SKM-1 (cell line): ENCODE results near the gene NBPF8.
"Not testable (repeated sequence)": the region's sequence is repeated elsewhere in the genome, so short reads cannot be mapped to it uniquely, and the experiment has no call there.

Experiments used
- DNase-seq: peaks from one replicate; lab custom pipeline; 2025; ENCODE audit not compliant: unreplicated experiment; lab: John Stamatoyannopoulos, UW

NBPF8 gene, protein sequence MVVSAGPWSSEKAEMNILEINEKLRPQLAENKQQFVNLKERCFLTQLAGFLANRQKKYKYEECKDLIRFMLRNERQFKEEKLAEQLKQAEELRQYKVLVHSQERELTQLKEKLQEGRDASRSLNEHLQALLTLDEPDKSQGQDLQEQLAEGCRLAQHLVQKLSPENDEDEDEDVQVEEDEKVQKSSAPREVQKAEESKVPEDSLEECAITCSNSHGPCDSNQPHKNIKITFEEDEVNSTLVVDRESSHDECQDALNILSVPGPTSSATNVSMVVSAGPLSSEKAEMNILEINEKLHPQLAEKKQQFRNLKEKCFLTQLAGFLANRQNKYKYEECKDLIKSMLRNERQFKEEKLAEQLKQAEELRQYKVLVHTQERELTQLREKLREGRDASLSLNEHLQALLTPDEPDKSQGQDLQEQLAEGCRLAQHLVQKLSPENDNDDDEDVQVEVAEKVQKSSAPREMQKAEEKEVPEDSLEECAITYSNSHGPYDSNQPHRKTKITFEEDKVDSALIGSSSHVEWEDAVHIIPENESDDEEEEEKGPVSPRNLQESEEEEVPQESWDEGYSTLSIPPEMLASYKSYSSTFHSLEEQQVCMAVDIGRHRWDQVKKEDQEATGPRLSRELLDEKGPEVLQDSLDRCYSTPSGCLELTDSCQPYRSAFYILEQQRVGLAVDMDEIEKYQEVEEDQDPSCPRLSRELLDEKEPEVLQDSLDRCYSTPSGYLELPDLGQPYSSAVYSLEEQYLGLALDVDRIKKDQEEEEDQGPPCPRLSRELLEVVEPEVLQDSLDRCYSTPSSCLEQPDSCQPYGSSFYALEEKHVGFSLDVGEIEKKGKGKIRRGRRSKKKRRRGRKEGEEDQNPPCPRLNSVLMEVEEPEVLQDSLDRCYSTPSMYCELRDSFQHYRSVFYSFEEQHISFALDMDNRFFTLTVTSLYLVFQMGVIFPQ

DNA sequence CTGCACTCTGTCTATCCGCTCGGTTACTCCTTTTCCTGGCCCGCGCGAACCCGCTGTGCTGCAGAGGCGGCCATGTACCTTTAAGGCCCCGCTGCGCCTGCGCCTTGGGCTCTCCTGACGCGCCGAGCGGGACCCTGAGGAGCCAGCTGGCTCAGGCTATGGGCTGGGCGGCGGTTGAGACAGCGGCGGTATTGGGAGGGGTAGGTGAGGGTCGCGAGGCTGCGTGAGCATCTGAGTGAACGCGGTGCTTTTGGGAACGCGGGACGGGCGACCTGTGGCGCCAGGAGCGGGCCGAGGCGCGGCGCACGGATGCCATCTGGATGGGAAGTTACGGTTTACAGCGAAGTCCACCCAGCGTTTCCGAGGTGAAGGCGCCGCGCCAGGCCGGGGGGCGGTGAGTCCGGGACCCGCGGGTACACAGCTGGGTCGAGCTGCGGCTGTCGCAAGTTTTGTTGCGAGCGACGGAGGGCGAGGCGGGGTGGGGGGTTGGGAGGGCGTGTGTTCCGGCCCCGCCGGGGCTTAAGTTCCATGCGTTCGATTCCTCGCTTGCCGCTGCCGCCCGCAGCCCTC, at the start of gene NBPF8:
NBPF8 (plus strand) TSS at position 125 of the 570 bp plus-strand sequence. CDS start 21,488 bp downstream, outside the sequence.
- not testable (repeated sequence) for DNase-seq

DNA sequence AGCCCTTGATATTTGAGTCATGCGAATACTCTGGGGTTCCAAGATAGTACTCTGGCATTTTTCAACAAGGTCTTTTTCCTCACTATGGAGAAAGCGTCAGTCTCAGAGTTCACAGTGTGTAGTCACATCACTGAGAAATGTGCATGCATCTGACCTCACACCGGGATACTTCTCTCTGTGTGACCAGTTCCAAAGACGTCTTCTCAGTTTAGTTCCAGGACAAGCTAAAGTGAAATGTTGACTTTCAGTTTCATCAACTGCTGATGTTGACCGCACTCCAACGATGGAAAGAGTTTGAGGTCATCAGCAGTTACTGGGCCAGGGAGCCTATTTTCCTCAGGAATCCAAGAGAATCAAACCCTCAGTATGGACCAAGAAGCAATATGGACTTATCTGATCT, 47.1 kb upstream of the NBPF8 start:
- DNase-seq: not testable (repeated sequence)

DNA sequence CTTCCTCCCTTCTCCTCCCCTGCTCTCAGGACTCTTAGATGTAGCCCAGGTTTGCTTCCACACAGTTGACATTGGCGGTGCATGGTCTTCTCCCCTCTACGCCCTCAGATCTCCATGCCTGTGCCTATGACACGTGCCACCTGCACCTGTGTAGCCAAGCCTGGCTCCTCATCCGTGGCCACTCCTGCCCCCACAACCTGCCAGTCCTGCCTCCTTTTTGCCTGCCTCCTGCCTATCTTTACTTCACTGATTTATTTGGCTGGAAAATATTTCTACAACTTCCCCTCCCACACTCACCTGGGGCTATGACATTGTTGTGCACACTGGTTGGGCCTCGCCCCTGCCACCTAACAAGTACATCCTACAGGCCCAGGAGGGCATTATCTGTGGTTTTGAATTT, 28.2 kb upstream of the NBPF8 start:
- not testable (repeated sequence) for DNase-seq

DNA sequence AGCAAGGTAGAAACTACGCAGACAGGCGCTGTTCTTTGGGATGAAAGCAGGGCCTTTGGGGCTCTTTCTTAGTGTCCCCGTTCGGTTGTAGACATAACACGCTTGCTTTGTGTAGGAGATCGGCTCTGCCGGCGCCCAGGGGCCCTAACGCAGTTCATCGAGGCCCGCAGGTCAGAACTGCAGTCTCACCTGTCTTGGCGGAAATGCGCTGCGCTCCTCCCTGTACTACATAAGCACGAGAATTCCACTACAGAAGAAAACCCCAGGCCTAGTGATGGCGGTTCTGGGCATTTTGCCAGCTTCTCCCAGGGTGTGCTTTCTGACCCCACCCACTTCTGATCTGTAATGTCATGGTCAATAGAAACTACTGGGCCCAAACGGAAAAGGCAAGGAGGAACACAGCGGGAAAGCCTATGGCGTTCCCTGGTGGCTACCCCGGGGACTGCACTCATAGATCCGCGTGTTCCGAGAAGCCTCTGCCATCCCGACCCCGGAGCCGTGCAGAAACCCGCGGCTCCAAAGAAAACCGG, 26.2 kb upstream of the NBPF8 start:
- not testable (repeated sequence) for DNase-seq

DNA sequence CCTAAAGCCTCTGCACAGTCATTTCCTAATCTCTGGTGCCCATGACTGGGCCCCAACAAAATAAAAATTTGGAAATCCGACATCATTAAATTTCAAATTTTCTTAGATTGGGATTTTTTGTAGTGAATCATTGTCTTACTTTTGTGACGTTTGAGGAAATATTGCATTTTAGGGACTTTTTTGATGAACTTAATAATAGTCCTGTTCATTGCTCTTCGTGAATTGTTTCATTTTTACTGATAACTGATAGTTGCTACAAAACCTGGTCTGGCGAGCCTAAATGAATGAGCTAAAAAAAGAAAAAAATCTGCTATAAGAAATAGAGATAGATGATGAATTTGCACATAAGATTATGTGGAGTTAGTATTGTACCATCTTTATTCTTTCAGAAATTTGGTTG, 23.5 kb upstream of the NBPF8 start:
- not testable (repeated sequence) for DNase-seq

DNA sequence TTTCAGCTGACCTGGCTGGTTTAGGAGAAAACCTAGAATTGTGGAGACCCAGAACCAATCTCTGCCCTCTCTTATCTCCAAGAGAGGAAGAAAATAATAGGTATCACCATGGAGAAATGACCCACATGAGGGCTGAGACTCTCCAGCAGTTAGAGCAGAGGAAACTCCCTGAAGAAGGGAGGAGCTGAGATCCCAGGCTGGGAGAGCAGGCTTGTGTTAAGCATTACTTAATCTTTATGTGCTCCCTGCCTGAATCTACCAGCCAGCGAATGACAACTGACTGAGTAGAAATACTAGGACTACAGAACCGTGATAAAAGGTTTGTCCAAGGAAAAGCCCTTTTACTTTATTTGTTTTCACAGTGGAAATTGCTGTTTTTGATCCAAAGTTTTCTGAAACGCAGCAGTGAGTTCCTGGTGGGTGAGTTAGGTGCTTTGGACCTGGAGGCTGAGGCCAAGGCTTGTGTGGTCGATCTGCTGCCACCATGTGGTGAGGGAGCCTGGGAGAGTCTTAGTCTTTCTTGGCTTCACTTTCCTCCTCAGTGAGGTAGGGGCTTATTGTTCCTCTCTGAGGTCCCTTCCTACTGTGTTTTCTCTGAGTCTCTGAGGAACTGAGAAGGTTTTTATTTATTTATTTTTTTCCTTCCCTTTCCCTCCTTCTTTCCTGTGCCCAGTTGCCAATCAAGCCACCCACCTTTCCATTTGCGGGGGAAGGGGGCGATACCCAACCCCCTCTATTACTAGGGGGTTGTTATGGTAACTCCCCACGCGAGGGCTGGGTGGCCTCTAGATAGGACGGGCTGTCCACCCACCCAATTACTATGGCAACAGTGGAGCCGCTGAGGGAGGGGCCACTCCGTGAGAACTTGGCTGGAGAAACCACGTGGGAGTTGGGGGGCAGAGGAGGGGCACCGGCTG, 21.3 kb upstream of the NBPF8 start:
- not testable (repeated sequence) for DNase-seq

DNA sequence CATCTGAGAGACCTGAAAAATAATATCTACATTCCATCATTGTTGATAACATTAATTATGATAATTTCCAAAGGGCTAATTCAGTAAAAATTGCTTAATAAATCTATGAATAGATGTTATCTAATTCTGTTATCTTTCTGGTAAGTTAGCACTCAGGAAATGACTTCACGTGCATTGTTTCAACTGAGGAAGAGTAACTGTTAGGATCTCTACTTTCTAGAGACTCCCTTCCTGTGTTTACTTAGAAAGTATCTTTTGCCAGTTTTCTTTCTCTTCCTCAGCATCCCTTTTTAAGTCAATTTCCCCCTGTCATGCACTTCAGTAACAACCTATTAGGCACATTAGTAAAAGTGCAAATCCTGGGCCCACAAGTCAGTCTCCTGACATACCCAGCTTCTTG, 9.5 kb upstream of the NBPF8 start:
- DNase-seq: not testable (repeated sequence)

DNA sequence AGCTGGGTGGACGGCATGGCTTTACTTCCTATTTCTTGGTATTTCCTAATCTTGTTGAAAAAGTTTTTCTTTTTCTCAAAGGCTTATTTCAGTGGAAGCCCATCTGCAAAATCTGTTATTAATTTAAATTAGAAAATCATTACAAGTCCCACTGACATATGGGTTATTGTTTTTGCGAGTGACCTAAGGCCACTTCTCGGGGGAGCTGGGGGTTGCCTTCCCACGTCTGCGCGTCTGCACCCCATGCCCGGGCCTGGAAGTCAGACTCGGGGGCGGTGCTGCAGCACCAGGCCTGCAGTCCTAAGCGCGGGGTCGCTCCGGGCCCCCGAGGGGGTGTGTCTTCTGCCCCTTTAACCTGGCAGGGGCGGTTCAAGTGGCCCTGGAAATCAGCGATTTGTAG, 384 bp upstream of the NBPF8 start:
- DNase-seq: not testable (repeated sequence)

DNA sequence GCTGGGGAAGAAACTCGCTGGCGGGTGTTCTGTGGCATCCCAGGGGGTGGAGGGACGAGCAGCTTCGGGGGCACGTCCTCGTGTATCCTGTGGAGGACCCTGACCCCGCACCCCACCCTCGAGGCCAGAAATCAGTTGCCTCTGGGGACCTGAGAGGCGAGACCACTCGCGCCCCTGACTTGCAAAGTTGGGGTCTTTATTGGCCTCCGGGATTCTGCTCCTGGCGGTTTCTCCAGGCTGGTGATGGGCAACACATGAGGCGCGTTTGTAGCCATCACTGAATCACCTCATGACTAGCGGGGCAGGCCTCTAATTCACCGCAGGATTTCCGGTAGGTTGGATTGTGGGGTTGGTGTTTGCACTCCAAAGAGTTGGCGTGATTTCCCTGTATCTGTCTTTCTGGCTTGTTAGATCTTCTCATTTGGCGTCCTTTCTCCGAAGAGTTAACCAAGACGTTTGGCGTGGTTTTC, 692 bp downstream of the NBPF8 start:
- DNase-seq: not testable (repeated sequence)

DNA sequence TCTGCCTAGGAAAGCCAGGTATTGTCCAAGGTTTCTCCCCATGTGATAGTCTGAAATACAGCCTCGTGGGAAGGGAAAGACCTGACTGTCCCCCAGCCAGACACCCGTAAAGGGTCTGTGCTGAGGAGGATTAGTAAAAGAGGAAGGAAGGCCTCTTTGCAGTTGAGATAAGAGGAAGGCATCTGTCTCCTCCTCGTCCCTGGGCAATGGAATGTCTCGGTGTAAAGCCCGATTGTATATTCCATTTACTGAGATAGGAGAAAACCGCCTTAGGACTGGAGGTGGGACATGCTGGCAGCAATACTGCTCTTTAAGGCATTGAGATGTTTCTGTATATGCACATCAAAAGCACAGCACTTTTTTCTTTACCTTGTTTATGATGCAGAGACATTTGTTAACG, 10.2 kb downstream of the NBPF8 start:
- DNase-seq: not testable (repeated sequence)

DNA sequence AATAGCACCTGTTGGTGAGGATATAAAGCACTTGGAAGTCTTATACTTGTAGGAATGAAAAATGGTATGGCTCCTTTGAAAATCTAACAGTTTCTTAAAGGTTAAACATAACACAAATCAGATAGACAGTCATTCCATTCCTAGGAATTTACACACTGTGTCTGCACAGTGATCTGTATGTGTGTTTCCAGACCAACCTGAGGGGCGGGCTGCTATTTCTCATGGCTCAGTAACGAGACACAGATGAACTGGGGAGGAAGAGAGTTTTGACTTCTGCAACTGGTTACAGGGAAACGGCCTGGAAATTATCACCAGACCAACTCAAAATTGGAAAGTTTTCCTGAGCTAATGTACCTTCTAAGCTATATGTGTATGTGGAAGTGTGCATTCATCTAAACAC, 16.8 kb downstream of the NBPF8 start:
- DNase-seq: not testable (repeated sequence)

DNA sequence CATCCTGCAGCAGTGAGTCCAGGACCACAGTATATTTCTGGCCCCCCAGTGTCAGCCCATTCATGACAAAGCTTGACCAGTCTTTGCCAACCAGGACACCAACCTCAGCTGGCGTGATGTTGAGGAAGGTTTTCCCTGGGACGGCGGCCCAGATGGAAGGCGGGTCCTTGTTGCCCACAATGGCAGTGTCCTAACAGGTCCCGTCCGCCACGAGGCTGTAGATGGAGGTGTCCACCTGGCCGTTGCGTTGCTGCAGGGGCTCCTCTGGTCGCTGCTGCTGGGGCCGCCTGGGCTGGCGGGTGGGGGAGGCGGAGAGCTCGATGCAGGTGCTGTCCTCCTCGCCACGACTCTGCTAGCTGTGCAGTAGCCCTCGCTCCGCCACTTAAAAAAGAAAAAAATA, 19.0 kb downstream of the NBPF8 start:
- not testable (repeated sequence) for DNase-seq

DNA sequence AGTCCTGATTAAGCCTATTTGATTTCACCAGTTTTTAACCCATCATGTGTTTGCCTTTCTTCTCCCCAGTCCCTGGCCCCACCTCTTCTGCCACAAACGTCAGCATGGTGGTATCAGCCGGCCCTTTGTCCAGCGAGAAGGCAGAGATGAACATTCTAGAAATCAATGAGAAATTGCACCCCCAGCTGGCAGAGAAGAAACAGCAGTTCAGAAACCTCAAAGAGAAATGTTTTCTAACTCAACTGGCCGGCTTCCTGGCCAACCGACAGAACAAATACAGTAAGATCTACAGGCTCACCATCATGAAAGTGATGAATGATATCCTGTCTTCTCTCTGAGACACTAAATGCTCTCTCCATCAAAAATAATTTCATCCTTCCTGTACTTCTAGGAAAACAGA, 34.3 kb downstream of the NBPF8 start:
- DNase-seq: not testable (repeated sequence)
